ENCODE measurements around the gene MVB12B.

Gene MVB12B

GRCh38 chr9:126435105-126435504, 108.5 kb downstream of the MVB12B start:
- no peak for DNase-seq

GRCh38 chr9:126435626-126436025, 109.0 kb downstream of the MVB12B start:
- no peak for DNase-seq

GRCh38 chr9:126436545-126437267, 110.1 kb downstream of the MVB12B start:
- DNase-seq = no peak

GRCh38 chr9:126437268-126437666, 110.6 kb downstream of the MVB12B start:
- no peak for DNase-seq

- DNase-seq = no peak
Measured at GRCh38 chr9:126437701-126438100, 111.1 kb downstream of the MVB12B start.

GRCh38 chr9:126438741-126439401, 112.2 kb downstream of the MVB12B start:
- DNase-seq = no peak

- no peak for DNase-seq
Measured at GRCh38 chr9:126439402-126439765, 112.8 kb downstream of the MVB12B start.

GRCh38 chr9:126439883-126440653, 113.4 kb downstream of the MVB12B start:
- DNase-seq = no peak

- no peak for DNase-seq
Measured at GRCh38 chr9:126440940-126441339, 114.3 kb downstream of the MVB12B start.

- DNase-seq = no peak
Measured at GRCh38 chr9:126442636-126443035, 116.0 kb downstream of the MVB12B start.

- no peak for DNase-seq
Measured at GRCh38 chr9:126443144-126443543, 116.5 kb downstream of the MVB12B start.

GRCh38 chr9:126448136-126448535, 121.5 kb downstream of the MVB12B start:
- DNase-seq = no peak

- DNase-seq = no peak
Measured at GRCh38 chr9:126448865-126449577, 122.4 kb downstream of the MVB12B start.

GRCh38 chr9:126449725-126450667, 123.4 kb downstream of the MVB12B start:
- no peak for DNase-seq

- DNase-seq = no peak
Measured at GRCh38 chr9:126450668-126451205, 124.1 kb downstream of the MVB12B start.

- no peak for DNase-seq
Measured at GRCh38 chr9:126451316-126451885, 124.8 kb downstream of the MVB12B start.

GRCh38 chr9:126452106-126452505, 125.5 kb downstream of the MVB12B start:
- no peak for DNase-seq

GRCh38 chr9:126453156-126453963, 126.7 kb downstream of the MVB12B start:
- no peak for DNase-seq

- DNase-seq = no peak
Measured at GRCh38 chr9:126454215-126454614, 127.6 kb downstream of the MVB12B start.

- no peak for DNase-seq
Measured at GRCh38 chr9:126454795-126455194, 128.2 kb downstream of the MVB12B start.
